HepG2 (cell line): ENCODE data around the gene CACNA2D1. TPM values are rescaled to one million over a fixed set of nuclear protein-coding genes. Genes with fewer than 3 reads are reported as not detected.

Source experiments
- ATAC-seq: fragments of 200-7000 bp; cut with Tn5 transposase; 3 replicates; pipeline ENCODE4 v1.9.1; 2020; ENCODE audit warnings: mild to moderate bottlenecking, moderate library complexity
- BruUV-seq: library from RNA; stranded (reverse); fragments of 400-500 nt; replicated peaks from 2 replicates; lab custom pipeline; 2021; lab: Mats Ljungman, UMichigan
- CTCF ChIA-PET: fragments of 300-600 bp; formaldehyde crosslinking; extraction: SDS; loops from one replicate; lab custom pipeline; 2021; ENCODE audit warnings: low total read pairs, inconsistent platforms, low intra/inter-chr PET ratio; lab: Yijun Ruan, JAX
- POLR2A ChIA-PET: fragments of 350-600 bp; sonication (Branson Sonifier 250); formaldehyde crosslinking; loops from one replicate; lab custom pipeline; 2020; ENCODE audit warnings: antibody characterized with exemption, inconsistent platforms; lab: Yijun Ruan, JAX
- DNase-seq: peaks from one replicate; pipeline ENCODE4 v3.0.0-alpha.2; 2015; ENCODE audit warnings: low spot score
- FAIRE-seq: peaks from 3 replicates; lab custom pipeline; 2011; peaks lifted over from hg19 to GRCh38; lab: Jason Lieb, UNC
- H2AFZ ChIP-seq: one replicate; pipeline ENCODE4 v1.6.1; 2011; ENCODE audit warnings: low read length, inconsistent platforms
- H3K27ac ChIP-seq: fragments of 300-600 bp; 3 replicates; pipeline ENCODE4 v1.8.0; 2011; ENCODE audit warnings: mixed run types, mild to moderate bottlenecking, mixed read lengths, low read length, inconsistent platforms; ENCODE audit not compliant: insufficient read depth; ENCODE audit errors: extremely low read length
- H3K27me3 ChIP-seq, 2 experiments: fragments of 200-600 bp in 1 of 2; 2 replicates in 1 of 2; 3 replicates in 1 of 2; pipeline versions ENCODE4 v1.6.0 to v1.8.0; 2011; ENCODE audit warnings: low read length in 2 of 2, mild to moderate bottlenecking in 2 of 2, moderate library complexity in 2 of 2, inconsistent platforms in 1 of 2; ENCODE audit not compliant: insufficient read depth in 2 of 2, control insufficient read depth in 1 of 2
- H3K36me3 ChIP-seq, 2 experiments: fragments of 200-600 bp in 1 of 2; replicated peaks in 1 of 2; 2 replicates in 1 of 2; 3 replicates in 1 of 2; pipeline versions ENCODE4 v1.5.1 to v1.8.0; 2011; ENCODE audit warnings: low read length in 2 of 2, inconsistent platforms in 1 of 2; ENCODE audit not compliant: insufficient read depth in 2 of 2, control insufficient read depth in 1 of 2
- H3K4me1 ChIP-seq: 2 replicates; pipeline ENCODE4 v1.5.1; 2012; ENCODE audit warnings: low read length, inconsistent platforms; ENCODE audit not compliant: insufficient read depth
- H3K4me2 ChIP-seq: 2 replicates; pipeline ENCODE4 v1.6.0; 2011; ENCODE audit warnings: low read depth, low read length, inconsistent platforms
- H3K4me3 ChIP-seq, 3 experiments: fragments of 200-600 bp in 1 of 3; sonication (generic), shearing (Covaris generic) in 1 of 3; replicated peaks in 1 of 3; 2 replicates each; pipeline ENCODE4 v1.5.1; 2011 to 2016; ENCODE audit warnings: low read length in 3 of 3, inconsistent platforms in 2 of 3, low read depth in 2 of 3, mild to moderate bottlenecking in 2 of 3, control low read depth in 1 of 3, mixed read lengths in 1 of 3; ENCODE audit not compliant: insufficient read depth in 1 of 3
- H3K79me2 ChIP-seq: one replicate; pipeline ENCODE4 v1.6.1; 2011; ENCODE audit warnings: low read length, inconsistent platforms; ENCODE audit not compliant: insufficient read depth
- H3K9ac ChIP-seq: 2 replicates; pipeline ENCODE4 v1.6.0; 2011; ENCODE audit warnings: mild to moderate bottlenecking, low read depth, low read length, inconsistent platforms; ENCODE audit not compliant: insufficient read depth
- H3K9me3 ChIP-seq: 2 replicates; pipeline ENCODE4 v1.5.1; 2012; ENCODE audit warnings: mild to moderate bottlenecking, low read length
- H4K20me1 ChIP-seq: 2 replicates; pipeline ENCODE4 v1.6.0; 2011; ENCODE audit warnings: inconsistent platforms, mild to moderate bottlenecking, low read length, moderate library complexity; ENCODE audit not compliant: insufficient read depth
- ATRX ChIP-seq: sonication (generic); formaldehyde crosslinking; IDR thresholded peaks from 2 replicates; pipeline ENCODE4 v1.4.0; 2020; ENCODE audit warnings: missing genetic modification reagents, borderline replicate concordance
- HNF1A ChIP-seq, 2 experiments: sonication (generic) in 1 of 2; formaldehyde crosslinking in 1 of 2; IDR thresholded peaks; 2 replicates each; pipeline versions ENCODE4 v1.4.0 to v1.6.1; 2016 to 2020; ENCODE audit warnings: borderline replicate concordance in 1 of 2, low read depth in 1 of 2, mild to moderate bottlenecking in 1 of 2, missing genetic modification reagents in 1 of 2
- MAFK ChIP-seq, 2 experiments: IDR thresholded peaks in 1 of 2; conservative IDR thresholded peaks in 1 of 2; 2 replicates each; pipeline ENCODE4 v1.6.1; 2011; ENCODE audit warnings: improper control_type of control experiment in 2 of 2, low read length in 2 of 2
- MIER3 ChIP-seq: IDR thresholded peaks from 2 replicates; pipeline ENCODE4 v1.6.1; 2016; ENCODE audit warnings: missing compliant biosample characterization, borderline replicate concordance
- MTF1 ChIP-seq: sonication (generic); formaldehyde crosslinking; IDR thresholded peaks from 2 replicates; pipeline ENCODE4 v1.5.0; 2020; ENCODE audit warnings: missing genetic modification reagents
- MYC ChIP-seq: sonication (generic); formaldehyde crosslinking; IDR thresholded peaks from 2 replicates; pipeline ENCODE4 v1.9.0; 2021; ENCODE audit warnings: missing genetic modification reagents, borderline replicate concordance
- REPIN1 ChIP-seq: sonication (generic); formaldehyde crosslinking; IDR thresholded peaks from 2 replicates; pipeline ENCODE4 v1.8.0; 2022; ENCODE audit warnings: missing genetic modification reagents, low read depth, mild to moderate bottlenecking, borderline replicate concordance
- ZNF430 ChIP-seq: sonication (generic); formaldehyde crosslinking; IDR thresholded peaks from 2 replicates; pipeline ENCODE4 v1.9.0; 2021; ENCODE audit warnings: mild to moderate bottlenecking, missing genetic modification reagents
- ZNF513 ChIP-seq: sonication (generic); formaldehyde crosslinking; conservative IDR thresholded peaks from 2 replicates; pipeline ENCODE4 v1.5.0; 2020; ENCODE audit warnings: missing genetic modification reagents
- WGBS: methylation state at CpG from one replicate; pipeline ENCODE4 v1.1.6; 2017; ENCODE audit warnings: low lambda C conversion rate; 5-methylcytosine and 5-hydroxymethylcytosine counted together
- in situ Hi-C: cut with HindIII; loops from 2 replicates; pipeline ENCODE4 v1.10.0; 2017; ENCODE audit warnings: low pct_unique_long_range_greater_than_20kb; ENCODE audit not compliant: extremely low pct_ligation_motif_present
- intact Hi-C: fragments of 100-400 bp; cut with micrococcal nuclease; formaldehyde crosslinking; loops from one replicate; pipeline ENCODE4 v1.10.0; 2022; ENCODE audit not compliant: unreplicated experiment
- polyA plus RNA-seq, 8 experiments: library from polyadenylated mRNA; depleted of rRNA in 3 of 8; stranded (reverse) in 7 of 8; unstranded in 1 of 8; fragments of >200 nt; fragmentation: Illumina TruSeq in 4 of 8; extraction: Trizol in 4 of 8; gene quantifications; 2 replicates each; pipeline versions ENCODE4 v1.2.1 to v1.2.3, GENCODE V29; 2011 to 2016; ENCODE audit warnings: low read depth in 4 of 8, missing spikeins in 1 of 8, mixed read lengths in 1 of 8; ENCODE audit not compliant: insufficient read depth in 1 of 8
- total RNA-seq, 5 experiments: library from RNA; depleted of rRNA; stranded (reverse); fragments of >200 nt; fragmentation: Illumina TruSeq; extraction: Trizol; gene quantifications; 2 replicates each; pipeline ENCODE4 v1.2.3, GENCODE V29; 2016; ENCODE audit warnings: low read depth in 1 of 5
- TF ChIP-seq, protein P1 (sequence below): sonication (generic); formaldehyde crosslinking; IDR thresholded peaks from 2 replicates; pipeline ENCODE4 v1.5.0; 2020; ENCODE audit warnings: mild to moderate bottlenecking, missing genetic modification reagents
- TF ChIP-seq, protein P2 (sequence below): IDR thresholded peaks from 2 replicates; pipeline ENCODE4 v1.6.1; 2012; ENCODE audit warnings: low read length, improper control_type of control experiment

The CACNA2D1 gene
- total and polyA plus RNA-seq, 2 of the 13 experiments (the other 11 are each of a cell fraction or from before 2014, with no cell fraction given): not detected

GRCh38 chr7:82152858-82153257, 290.7 kb downstream of the CACNA2D1 start:
- Histone ChIP-seq H3K4me3 (no peak overlapping the region), H3K4me1 (no peaks in the 10 kb centered on the region), H2AFZ (no peak overlapping the region), H3K4me2 (no peak overlapping the region), H3K27ac (no peak overlapping the region), H3K36me3 (no peaks in the 10 kb centered on the region), H3K9me3 (no peaks in the 10 kb centered on the region), H4K20me1 (no peaks in the 10 kb centered on the region), H3K27me3 (no peaks in the 10 kb centered on the region), H3K79me2 (no peaks in the 10 kb centered on the region), H3K9ac (no peak overlapping the region)
- ATAC-seq: no peak
- no peak for DNase-seq
- 0% methylated on average over 1 of the region's 1 CpG for WGBS
- POLR2A ChIA-PET: no interaction called here
- BruUV-seq: no TSS peak
- intact Hi-C loops (no loop called here), in situ Hi-C loops (no loop called here)
- CTCF ChIA-PET: no interaction called here
- FAIRE-seq: no peak
- TF ChIP-seq, protein P1, sequence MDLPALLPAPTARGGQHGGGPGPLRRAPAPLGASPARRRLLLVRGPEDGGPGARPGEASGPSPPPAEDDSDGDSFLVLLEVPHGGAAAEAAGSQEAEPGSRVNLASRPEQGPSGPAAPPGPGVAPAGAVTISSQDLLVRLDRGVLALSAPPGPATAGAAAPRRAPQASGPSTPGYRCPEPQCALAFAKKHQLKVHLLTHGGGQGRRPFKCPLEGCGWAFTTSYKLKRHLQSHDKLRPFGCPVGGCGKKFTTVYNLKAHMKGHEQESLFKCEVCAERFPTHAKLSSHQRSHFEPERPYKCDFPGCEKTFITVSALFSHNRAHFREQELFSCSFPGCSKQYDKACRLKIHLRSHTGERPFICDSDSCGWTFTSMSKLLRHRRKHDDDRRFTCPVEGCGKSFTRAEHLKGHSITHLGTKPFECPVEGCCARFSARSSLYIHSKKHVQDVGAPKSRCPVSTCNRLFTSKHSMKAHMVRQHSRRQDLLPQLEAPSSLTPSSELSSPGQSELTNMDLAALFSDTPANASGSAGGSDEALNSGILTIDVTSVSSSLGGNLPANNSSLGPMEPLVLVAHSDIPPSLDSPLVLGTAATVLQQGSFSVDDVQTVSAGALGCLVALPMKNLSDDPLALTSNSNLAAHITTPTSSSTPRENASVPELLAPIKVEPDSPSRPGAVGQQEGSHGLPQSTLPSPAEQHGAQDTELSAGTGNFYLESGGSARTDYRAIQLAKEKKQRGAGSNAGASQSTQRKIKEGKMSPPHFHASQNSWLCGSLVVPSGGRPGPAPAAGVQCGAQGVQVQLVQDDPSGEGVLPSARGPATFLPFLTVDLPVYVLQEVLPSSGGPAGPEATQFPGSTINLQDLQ (CRISPR knock-in tag): no peak
- TF ChIP-seq REPIN1 (CRISPR knock-in tag) (no peak), MYC (CRISPR knock-in tag) (no peak), MIER3 (CRISPR knock-in tag) (no peak), MTF1 (CRISPR knock-in tag) (no peak), ZNF430 (CRISPR knock-in tag) (no peak), ATRX (CRISPR knock-in tag) (no peak), MAFK (conservative IDR thresholded peaks at IDR 0.05 in 1 of 2, IDR thresholded peaks at IDR 0.05 in 1 of 2; ENCODE audit: low read length in 2 of 2) (peak; percentile 11 to 37; a peak in 1 of 4 replicates), ZNF513 (CRISPR knock-in tag) (no peak), HNF1A (IDR thresholded peaks at IDR 0.05; ENCODE audit: low read depth) (no peak), HNF1A (CRISPR knock-in tag; IDR thresholded peaks at IDR 0.05; ENCODE audit: borderline replicate concordance) (no peak)
- TF ChIP-seq, protein P2, sequence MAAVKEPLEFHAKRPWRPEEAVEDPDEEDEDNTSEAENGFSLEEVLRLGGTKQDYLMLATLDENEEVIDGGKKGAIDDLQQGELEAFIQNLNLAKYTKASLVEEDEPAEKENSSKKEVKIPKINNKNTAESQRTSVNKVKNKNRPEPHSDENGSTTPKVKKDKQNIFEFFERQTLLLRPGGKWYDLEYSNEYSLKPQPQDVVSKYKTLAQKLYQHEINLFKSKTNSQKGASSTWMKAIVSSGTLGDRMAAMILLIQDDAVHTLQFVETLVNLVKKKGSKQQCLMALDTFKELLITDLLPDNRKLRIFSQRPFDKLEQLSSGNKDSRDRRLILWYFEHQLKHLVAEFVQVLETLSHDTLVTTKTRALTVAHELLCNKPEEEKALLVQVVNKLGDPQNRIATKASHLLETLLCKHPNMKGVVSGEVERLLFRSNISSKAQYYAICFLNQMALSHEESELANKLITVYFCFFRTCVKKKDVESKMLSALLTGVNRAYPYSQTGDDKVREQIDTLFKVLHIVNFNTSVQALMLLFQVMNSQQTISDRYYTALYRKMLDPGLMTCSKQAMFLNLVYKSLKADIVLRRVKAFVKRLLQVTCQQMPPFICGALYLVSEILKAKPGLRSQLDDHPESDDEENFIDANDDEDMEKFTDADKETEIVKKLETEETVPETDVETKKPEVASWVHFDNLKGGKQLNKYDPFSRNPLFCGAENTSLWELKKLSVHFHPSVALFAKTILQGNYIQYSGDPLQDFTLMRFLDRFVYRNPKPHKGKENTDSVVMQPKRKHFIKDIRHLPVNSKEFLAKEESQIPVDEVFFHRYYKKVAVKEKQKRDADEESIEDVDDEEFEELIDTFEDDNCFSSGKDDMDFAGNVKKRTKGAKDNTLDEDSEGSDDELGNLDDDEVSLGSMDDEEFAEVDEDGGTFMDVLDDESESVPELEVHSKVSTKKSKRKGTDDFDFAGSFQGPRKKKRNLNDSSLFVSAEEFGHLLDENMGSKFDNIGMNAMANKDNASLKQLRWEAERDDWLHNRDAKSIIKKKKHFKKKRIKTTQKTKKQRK: no peak
